ENCODE measurements around the gene GAB2. TPM values are rescaled to one million over a fixed set of nuclear protein-coding genes. Genes with fewer than 3 reads are reported as not detected.
A peak's percentile ranks its signal among the peaks of the same experiment; 100 is the strongest.

GAB2 gene
- total RNA-seq, 2 experiments from 2014 or later, result 23.8 to 29.9 TPM

DNA sequence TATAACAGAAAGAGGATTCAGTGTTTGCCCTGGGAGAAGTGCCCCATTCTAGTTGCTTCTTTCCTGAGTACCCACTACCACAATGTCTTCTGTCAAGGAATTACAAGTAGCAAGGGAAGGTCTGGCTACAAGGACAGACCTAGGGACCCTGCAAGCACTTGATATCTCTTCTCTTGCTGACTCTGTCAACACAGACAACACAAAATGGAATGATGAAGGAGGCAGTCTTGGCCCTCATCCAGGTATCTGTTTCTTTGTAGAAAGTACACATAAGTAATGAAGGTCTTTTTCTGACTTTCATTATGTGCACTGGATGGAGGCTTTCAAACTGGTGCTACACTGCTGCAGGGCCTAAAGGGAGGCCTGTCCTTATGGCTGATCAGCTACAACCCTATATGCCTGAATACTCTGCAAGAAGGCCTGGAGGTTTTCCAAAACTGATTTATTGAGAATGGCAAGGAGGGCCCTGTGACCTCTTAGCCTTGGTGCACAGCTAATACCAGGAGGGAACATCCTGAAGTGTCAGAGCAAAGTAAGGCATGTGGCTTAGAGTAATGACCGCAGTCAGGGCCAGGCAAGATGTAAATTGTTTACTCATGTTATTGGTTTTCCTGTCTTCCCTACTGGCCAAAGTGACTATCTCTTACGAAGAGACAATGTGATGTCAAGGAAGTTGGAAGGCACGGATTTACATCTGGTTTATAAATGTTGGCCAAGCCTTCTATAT lies 31.2 kb downstream of the GAB2 start:
- ATAC-seq, result no peak
- H3K4me3 Mint-ChIP-seq, result no peak overlapping the region
- H3K9me3 Mint-ChIP-seq (ENCODE audit: low read depth), result peaks cover 15% of the 10 kb centered on the region
- peaks cover 60% of the 10 kb centered on the region for H3K36me3 Mint-ChIP-seq
- no peak overlapping the region for H3K27ac Mint-ChIP-seq
- no peaks in the 10 kb centered on the region for H3K27me3 Mint-ChIP-seq
- DNase-seq, result no peak
- CTCF ChIA-PET, result interaction anchor here (1.4 kb wide), 1 partner anchor 9 kb away, joined by 3 read pairs; no protein-coding TSS in a partner anchor
- peaks cover 1% of the 10 kb centered on the region for H3K4me1 Mint-ChIP-seq

GRCh38 chr11:78385205-78385604 lies 32.4 kb downstream of the GAB2 start:
- CTCF ChIA-PET, result interaction anchor here (1.4 kb wide), 1 partner anchor 16 kb away, joined by 3 read pairs; no protein-coding TSS in a partner anchor
- no peak for DNase-seq
- peaks cover 3% of the 10 kb centered on the region for H3K4me1 Mint-ChIP-seq
- H3K4me3 Mint-ChIP-seq, result no peak overlapping the region
- H3K36me3 Mint-ChIP-seq, result peaks cover 61% of the 10 kb centered on the region
- H3K27me3 Mint-ChIP-seq, result no peaks in the 10 kb centered on the region
- H3K27ac Mint-ChIP-seq, result no peak overlapping the region
- H3K9me3 Mint-ChIP-seq (ENCODE audit: low read depth), result peaks cover 15% of the 10 kb centered on the region
- ATAC-seq, result no peak

DNA sequence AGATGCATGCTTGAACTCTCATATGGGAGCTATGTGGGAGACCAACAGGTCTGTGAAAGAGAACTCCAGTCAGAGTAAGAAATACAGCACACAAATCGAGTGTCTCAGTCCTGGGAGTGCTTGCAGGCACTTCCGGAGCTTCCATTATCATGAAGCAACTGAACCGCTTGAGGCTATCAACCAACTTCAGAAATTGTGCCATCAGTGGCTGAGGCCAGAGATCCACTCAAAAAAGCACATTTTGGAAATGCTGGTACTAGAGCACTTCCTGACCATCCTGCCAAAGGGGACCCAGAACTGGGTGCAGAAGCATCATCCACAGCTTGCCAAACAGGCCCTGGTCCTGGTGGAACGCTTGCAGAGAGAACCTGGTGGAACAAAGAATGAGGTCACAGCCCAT lies 33.4 kb downstream of the GAB2 start:
- H3K27ac Mint-ChIP-seq, result no peak overlapping the region
- CTCF ChIA-PET, result interaction anchor here (1.4 to 1.6 kb wide), 2 partner anchors 17 to 156 kb away, joined by 3 read pairs; no protein-coding TSS in a partner anchor
- peaks cover 15% of the 10 kb centered on the region for H3K9me3 Mint-ChIP-seq (ENCODE audit: low read depth)
- peaks cover 9% of the 10 kb centered on the region for H3K4me1 Mint-ChIP-seq
- ATAC-seq, result no peak
- H3K27me3 Mint-ChIP-seq, result no peaks in the 10 kb centered on the region
- H3K4me3 Mint-ChIP-seq, result no peak overlapping the region
- DNase-seq, result no peak
- peaks cover 60% of the 10 kb centered on the region for H3K36me3 Mint-ChIP-seq

- DNase-seq (no peak), ATAC-seq (no peak)
- CTCF ChIA-PET, result no interaction called here
- peaks cover 17% of the 10 kb centered on the region for H3K4me1 Mint-ChIP-seq
- H3K36me3 Mint-ChIP-seq, result peaks cover 60% of the 10 kb centered on the region
- H3K27me3 Mint-ChIP-seq, result no peaks in the 10 kb centered on the region
- H3K4me3 Mint-ChIP-seq, result no peak overlapping the region
- peaks cover 15% of the 10 kb centered on the region for H3K9me3 Mint-ChIP-seq (ENCODE audit: low read depth)
- H3K27ac Mint-ChIP-seq, result no peak overlapping the region
These were observed 35.8 kb downstream of the GAB2 start for GRCh38 chr11:78381865-78382264.

DNA sequence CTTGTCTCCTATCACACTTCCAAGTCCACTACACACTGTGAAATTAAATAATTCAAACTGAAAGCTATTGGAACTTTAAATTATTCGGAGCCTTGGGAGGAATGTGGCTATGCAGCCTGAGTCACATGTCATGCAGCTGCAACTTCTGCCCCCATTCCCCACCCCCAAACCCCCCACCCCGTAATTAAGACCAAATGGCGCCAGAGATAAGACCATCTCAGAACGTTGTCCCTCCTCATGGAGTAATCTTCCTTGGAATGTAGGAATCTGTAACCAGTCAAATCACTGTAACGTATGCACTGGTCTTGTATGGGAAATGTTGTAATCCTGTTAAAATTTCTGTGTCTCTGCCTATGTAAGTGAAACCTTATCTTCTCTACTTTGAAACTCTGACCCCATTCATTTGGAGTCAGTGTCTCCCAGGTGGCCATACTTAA lies 37.0 kb downstream of the GAB2 start:
- CTCF ChIA-PET, result no interaction called here
- DNase-seq (no peak), ATAC-seq (no peak)
- Mint-ChIP-seq H3K27ac (no peak overlapping the region), H3K27me3 (no peaks in the 10 kb centered on the region), H3K9me3 (ENCODE audit: low read depth) (peaks cover 15% of the 10 kb centered on the region), H3K36me3 (peaks cover 65% of the 10 kb centered on the region), H3K4me1 (peaks cover 17% of the 10 kb centered on the region), H3K4me3 (no peak overlapping the region)

DNA sequence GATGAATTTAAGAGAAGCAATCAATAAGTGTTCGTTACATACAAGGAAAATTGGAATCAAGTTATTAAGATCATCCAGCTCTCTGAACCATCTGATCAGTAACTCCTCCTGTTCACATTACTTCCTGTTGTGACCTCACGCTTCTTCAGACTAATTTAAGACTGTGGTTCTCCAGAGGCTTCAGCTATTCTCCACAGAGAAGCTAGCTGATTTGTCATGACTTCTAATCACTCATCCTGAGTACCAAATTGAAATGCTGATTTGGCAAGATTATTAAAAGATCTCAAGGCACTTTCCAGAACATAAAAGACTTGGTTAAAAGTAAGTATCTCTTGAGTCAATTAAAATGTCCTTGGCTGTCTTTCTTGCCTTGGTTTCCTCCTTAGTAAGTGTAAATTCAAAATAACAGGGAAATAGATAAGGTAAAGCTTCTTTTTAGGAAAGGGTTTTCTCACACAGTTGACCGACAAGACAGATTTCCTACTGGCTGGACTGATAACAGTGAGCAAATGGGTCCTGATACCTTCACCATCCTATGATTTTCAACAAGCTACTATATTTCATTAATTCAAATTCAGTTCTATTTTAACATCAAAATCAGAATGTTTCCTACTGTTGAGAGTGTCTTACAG lies 38.5 kb downstream of the GAB2 start:
- Mint-ChIP-seq H3K36me3 (peaks cover 51% of the 10 kb centered on the region), H3K27ac (peak overlapping the region; percentile 63), H3K27me3 (no peaks in the 10 kb centered on the region), H3K4me3 (no peak overlapping the region), H3K4me1 (peaks cover 17% of the 10 kb centered on the region), H3K9me3 (ENCODE audit: low read depth) (peaks cover 5% of the 10 kb centered on the region)
- no peak for DNase-seq
- CTCF ChIA-PET, result interaction anchor here (1.2 to 1.4 kb wide), 2 partner anchors 52 to 87 kb away, joined by 3 to 4 read pairs; no protein-coding TSS in a partner anchor
- ATAC-seq, result peak; percentile 82

DNA sequence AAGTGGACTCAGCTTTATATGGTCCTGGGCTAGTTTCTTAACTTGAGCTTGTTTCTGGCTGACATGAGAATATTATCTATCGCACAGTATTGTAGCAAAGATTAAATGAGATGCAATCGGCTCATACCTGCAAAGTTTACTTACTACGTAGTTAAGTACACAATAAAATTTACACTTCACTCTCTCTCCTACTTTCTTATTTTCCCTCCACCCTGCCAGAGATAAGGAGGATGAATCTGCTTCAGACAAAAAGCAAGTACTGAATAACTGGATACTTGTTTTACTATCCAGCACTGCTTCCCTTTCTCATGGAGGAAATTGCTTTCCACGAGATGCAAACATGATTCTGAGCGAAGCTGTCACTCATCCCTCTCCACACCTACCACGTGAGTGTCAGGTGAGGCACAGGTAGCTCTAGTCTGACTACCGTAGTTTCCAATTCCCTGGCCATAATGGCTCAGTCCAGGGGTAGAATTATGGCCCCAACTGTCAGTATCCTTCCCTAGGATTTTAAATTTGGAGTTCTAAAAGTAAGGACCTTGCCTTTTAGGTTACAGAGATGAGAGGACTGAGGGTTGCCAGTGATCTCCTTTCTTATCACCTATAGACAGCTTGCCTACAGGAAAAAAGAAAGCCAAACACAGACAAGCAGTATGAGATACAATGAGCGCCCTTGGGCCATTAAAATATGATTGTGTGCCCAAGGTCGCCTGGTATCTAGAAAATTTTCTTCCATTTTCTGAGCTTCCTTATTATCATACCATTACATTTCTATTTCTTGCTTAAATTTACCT lies 39.8 kb downstream of the GAB2 start:
- CTCF ChIA-PET, result interaction anchor here (1.2 kb wide), 1 partner anchor 53 kb away, joined by 3 read pairs; no protein-coding TSS in a partner anchor
- no peak overlapping the region for H3K27ac Mint-ChIP-seq
- peaks cover 5% of the 10 kb centered on the region for H3K9me3 Mint-ChIP-seq (ENCODE audit: low read depth)
- no peak overlapping the region for H3K4me3 Mint-ChIP-seq
- no peak for ATAC-seq
- H3K4me1 Mint-ChIP-seq, result peaks cover 17% of the 10 kb centered on the region
- no peak for DNase-seq
- peaks cover 41% of the 10 kb centered on the region for H3K36me3 Mint-ChIP-seq
- no peaks in the 10 kb centered on the region for H3K27me3 Mint-ChIP-seq

DNA sequence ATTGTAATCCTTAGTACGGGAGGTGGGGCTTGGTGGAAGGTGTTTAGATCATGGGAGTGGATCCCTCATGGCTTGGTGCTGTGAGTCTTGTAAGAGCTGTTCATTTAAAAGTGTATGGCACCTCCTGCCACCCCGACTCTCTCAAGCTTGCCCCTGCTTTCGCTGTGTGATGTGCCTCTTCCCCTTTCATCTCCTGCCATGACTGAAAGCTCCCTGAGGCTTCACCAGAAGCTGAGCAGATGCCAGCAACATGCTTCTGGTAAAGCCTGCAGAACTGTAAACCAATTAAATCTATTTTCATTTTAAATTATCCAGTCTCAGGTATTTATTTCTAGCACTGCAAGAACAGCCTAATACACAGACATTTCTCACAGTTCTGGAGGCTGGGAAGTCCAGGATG lies 40.8 kb downstream of the GAB2 start:
- Mint-ChIP-seq H3K36me3 (peaks cover 36% of the 10 kb centered on the region), H3K9me3 (ENCODE audit: low read depth) (peaks cover 2% of the 10 kb centered on the region), H3K27me3 (no peaks in the 10 kb centered on the region), H3K27ac (no peak overlapping the region), H3K4me3 (no peak overlapping the region), H3K4me1 (peaks cover 17% of the 10 kb centered on the region)
- ATAC-seq (no peak), DNase-seq (no peak)
- CTCF ChIA-PET, result interaction anchor here (0.8 kb wide), 1 partner anchor 188 kb away, joined by 3 read pairs; no protein-coding TSS in a partner anchor

GRCh38 chr11:78374917-78375316 lies 42.7 kb downstream of the GAB2 start:
- no peaks in the 10 kb centered on the region for H3K27me3 Mint-ChIP-seq
- DNase-seq (no peak), ATAC-seq (no peak)
- H3K36me3 Mint-ChIP-seq, result peaks cover 27% of the 10 kb centered on the region
- H3K9me3 Mint-ChIP-seq (ENCODE audit: low read depth), result peaks cover 2% of the 10 kb centered on the region
- H3K27ac Mint-ChIP-seq, result no peak overlapping the region
- H3K4me1 Mint-ChIP-seq, result peaks cover 13% of the 10 kb centered on the region
- H3K4me3 Mint-ChIP-seq, result no peak overlapping the region
- CTCF ChIA-PET, result interaction anchor here (0.6 to 1.1 kb wide), 2 partner anchors 8 to 336 kb away, joined by 3 read pairs; no protein-coding TSS in a partner anchor

GRCh38 chr11:78373689-78374088 lies 43.9 kb downstream of the GAB2 start:
- Mint-ChIP-seq H3K4me1 (peaks cover 2% of the 10 kb centered on the region), H3K27ac (no peak overlapping the region), H3K27me3 (no peaks in the 10 kb centered on the region), H3K9me3 (ENCODE audit: low read depth) (peaks cover 2% of the 10 kb centered on the region), H3K36me3 (peaks cover 23% of the 10 kb centered on the region), H3K4me3 (no peak overlapping the region)
- DNase-seq (no peak), ATAC-seq (no peak)
- CTCF ChIA-PET, result no interaction called here

GRCh38 chr11:78372114-78372768 lies 45.4 kb downstream of the GAB2 start:
- ATAC-seq (no peak), DNase-seq (no peak)
- CTCF ChIA-PET, result no interaction called here
- no peaks in the 10 kb centered on the region for H3K9me3 Mint-ChIP-seq (ENCODE audit: low read depth)
- no peaks in the 10 kb centered on the region for H3K27me3 Mint-ChIP-seq
- H3K36me3 Mint-ChIP-seq, result peaks cover 14% of the 10 kb centered on the region
- no peak overlapping the region for H3K27ac Mint-ChIP-seq
- no peaks in the 10 kb centered on the region for H3K4me1 Mint-ChIP-seq
- no peak overlapping the region for H3K4me3 Mint-ChIP-seq

DNA sequence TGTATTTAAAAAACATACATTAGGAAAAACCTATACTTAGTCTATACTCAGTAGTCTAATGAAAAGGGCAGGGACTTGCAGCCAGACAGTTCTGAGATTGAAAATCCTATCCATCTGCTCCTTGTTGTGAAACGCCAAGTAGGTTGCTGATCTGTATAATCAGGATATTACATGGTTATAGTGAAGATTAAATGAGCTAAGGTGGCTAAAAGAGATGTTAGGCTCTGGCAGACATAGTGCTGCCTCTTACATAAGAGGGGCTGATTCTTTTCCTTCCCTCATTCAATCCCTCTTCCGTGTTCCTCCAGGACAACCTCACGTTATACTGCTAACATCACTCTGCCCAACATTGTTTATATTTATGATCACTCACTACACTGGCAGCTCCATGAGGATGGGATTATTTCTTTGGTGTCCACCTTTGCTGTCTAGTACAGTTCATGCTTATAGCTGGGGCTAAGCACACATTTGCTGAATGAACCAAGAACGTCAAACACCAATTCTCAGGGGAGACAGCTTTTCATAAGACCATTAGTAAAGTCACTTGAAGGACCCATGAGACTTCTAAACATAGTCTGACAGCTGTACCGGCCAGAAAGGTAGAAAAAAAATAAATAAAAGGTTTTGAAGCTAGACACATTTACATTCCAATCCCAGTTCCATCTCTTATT lies 46.3 kb downstream of the GAB2 start:
- no peak overlapping the region for H3K27ac Mint-ChIP-seq
- no peaks in the 10 kb centered on the region for H3K27me3 Mint-ChIP-seq
- DNase-seq (no peak), ATAC-seq (no peak)
- H3K36me3 Mint-ChIP-seq, result peaks cover 6% of the 10 kb centered on the region
- CTCF ChIA-PET, result no interaction called here
- H3K9me3 Mint-ChIP-seq (ENCODE audit: low read depth), result no peaks in the 10 kb centered on the region
- H3K4me3 Mint-ChIP-seq, result no peak overlapping the region
- no peaks in the 10 kb centered on the region for H3K4me1 Mint-ChIP-seq
